Pancreas (tissue), 10 donors: ENCODE data around the gene C9orf85. TPM values are rescaled to one million over a fixed set of nuclear protein-coding genes. Genes with fewer than 3 reads are reported as not detected.
A peak's percentile ranks its signal among the peaks of the same experiment; 100 is the strongest.

Source experiments
- ATAC-seq, 4 donors: fragments of 200-7000 bp; cut with Tn5 transposase; one replicate each; pipeline versions ENCODE4 v1.8.0 to v1.9.1; 2020; ENCODE audit warnings: mild to moderate bottlenecking in 4 of 4, moderate library complexity in 4 of 4
- DNase-seq, 6 donors: peaks; one replicate each; pipeline ENCODE4 v3.0.0-alpha.2; 2020
- FAIRE-seq: peaks from 2 replicates; lab custom pipeline; 2012; peaks lifted over from hg19 to GRCh38; lab: Jason Lieb, UNC
- H3K27ac ChIP-seq, 4 donors: fragments of 200-600 bp; sonication (generic); 1 replicate in 3 of 4; 2 replicates in 1 of 4; pipeline versions ENCODE4 v1.5.0 to v1.8.0; 2020
- H3K27me3 ChIP-seq, 4 donors: fragments of 200-600 bp; one replicate each; pipeline ENCODE4 v1.8.0; 2021
- H3K36me3 ChIP-seq, 3 donors: fragments of 200-600 bp; sonication (generic) in 1 of 3; one replicate each; pipeline versions ENCODE4 v1.5.0 to v1.8.0; 2020 to 2021
- H3K4me1 ChIP-seq, 3 donors: fragments of 200-600 bp; one replicate each; pipeline ENCODE4 v1.8.0; 2021
- H3K4me3 ChIP-seq, 4 donors: fragments of 200-600 bp; sonication (generic) in 2 of 4; one replicate each; pipeline versions ENCODE4 v1.5.0 to v1.8.0; 2020 to 2021
- H3K9me3 ChIP-seq, 4 donors: fragments of 200-600 bp; one replicate each; pipeline ENCODE4 v1.8.0; 2021
- CTCF ChIP-seq, 4 donors: fragments of 200-600 bp; sonication (generic) in 3 of 4; IDR thresholded peaks; one replicate each; pipeline versions ENCODE4 v1.5.0 to v1.8.0; 2021; ENCODE audit warnings: antibody characterized with exemption in 4 of 4
- WGBS, 2 donors: extraction: QIAGEN DNeasy Blood & Tissue Kit; methylation state at CpG; one replicate each; pipeline ENCODE4 v1.1.7; 2013; 5-methylcytosine and 5-hydroxymethylcytosine counted together
- intact Hi-C, 3 donors: fragments of 100-400 bp; cut with DNase I; formaldehyde crosslinking; loops; one replicate each; pipeline versions ENCODE4 v1.11.1 to v1.14.2; 2022
- polyA plus RNA-seq, 2 donors: library from polyadenylated mRNA; stranded (reverse); fragments of 200-250 nt; gene quantifications; one replicate each; pipeline ENCODE4 v1.2.3, GENCODE V29; 2013
- total RNA-seq, 6 donors: library from RNA; stranded (reverse); fragmentation: NEBNext Ultra II Directional in 4 of 6; extraction: Animal tissue kit (Norgen Biotek cat#: 25700) in 4 of 6; gene quantifications; one replicate each; pipeline versions ENCODE4 v1.2.1 to v1.2.4, GENCODE V29; 2021 to 2023
- donor health status: healthy with polysubstance abuse.
- donor health status: DM: no; HTN: no; CAD: no; lungs with moderate emphysema.
- donor health status: DM: no; HTN: no; CAD: no.
- donor health status: control.
- donor health status: control.
- donor health status: Bipolar disorder and iron deficiency.
- donor health status: DM: yes; HTN: yes; CAD: no.
- donor health status: DM: no; HTN: no; CAD: no.
- donor health status: DM: no; HTN: no; CAD: no.
- donor health status: DM: yes; HTN: yes; CAD: no.

The C9orf85 gene
- total and polyA plus RNA-seq, 8 donors = 3.9 to 10.0 (median 5.6) TPM

GRCh38 chr9:71920456-71921189, 9.2 kb downstream of the C9orf85 start:
- H3K4me3 ChIP-seq = no peak overlapping the region
- ATAC-seq = no peak
- H3K4me1 ChIP-seq = peaks cover 0 to 6% (median 0%) of the 10 kb centered on the region in 3 donors
- no peak for FAIRE-seq
- H3K27ac ChIP-seq = no peak overlapping the region
- TF ChIP-seq CTCF (IDR thresholded peaks at IDR 0.05) = no peak
- no peaks in the 10 kb centered on the region for H3K9me3 ChIP-seq
- intact Hi-C loops = no loop called here
- H3K27me3 ChIP-seq = no peaks in the 10 kb centered on the region
- H3K36me3 ChIP-seq = no peaks in the 10 kb centered on the region
- WGBS, 2 donors = 92 to 98% methylated on average over 1 of the region's 1 CpG
- DNase-seq = no peak

GRCh38 chr9:71921190-71921814, 9.9 kb downstream of the C9orf85 start:
- Histone ChIP-seq H3K27me3 (no peaks in the 10 kb centered on the region), H3K4me1 (peaks cover 0 to 6% (median 0%) of the 10 kb centered on the region in 3 donors), H3K36me3 (no peaks in the 10 kb centered on the region), H3K4me3 (no peak overlapping the region), H3K27ac (no peak overlapping the region), H3K9me3 (no peaks in the 10 kb centered on the region)
- no peak for DNase-seq
- no peak for FAIRE-seq
- TF ChIP-seq CTCF (IDR thresholded peaks at IDR 0.05) = no peak
- no peak for ATAC-seq
- intact Hi-C loops = no loop called here

- DNase-seq = no peak
- Histone ChIP-seq H3K9me3 (no peaks in the 10 kb centered on the region), H3K27me3 (no peaks in the 10 kb centered on the region), H3K36me3 (no peaks in the 10 kb centered on the region), H3K4me1 (no peaks in the 10 kb centered on the region), H3K4me3 (no peak overlapping the region), H3K27ac (no peak overlapping the region)
- intact Hi-C loops = no loop called here
- no peak for TF ChIP-seq CTCF (IDR thresholded peaks at IDR 0.05)
- no peak for ATAC-seq
- no peak for FAIRE-seq
Observed at GRCh38 chr9:71924576-71924975, 13.1 kb downstream of the C9orf85 start.

GRCh38 chr9:71925834-71926233, 14.4 kb downstream of the C9orf85 start:
- ATAC-seq (peak in 1 of 4 donors; percentile 62), DNase-seq (no peak), FAIRE-seq (no peak)
- Histone ChIP-seq H3K4me3 (no peak overlapping the region), H3K36me3 (no peaks in the 10 kb centered on the region), H3K27ac (peak overlapping the region in 2 of 4 donors; percentile 17 to 41), H3K4me1 (no peaks in the 10 kb centered on the region), H3K27me3 (no peaks in the 10 kb centered on the region), H3K9me3 (no peaks in the 10 kb centered on the region)
- intact Hi-C loops = no loop called here
- no peak for TF ChIP-seq CTCF (IDR thresholded peaks at IDR 0.05)

GRCh38 chr9:71928376-71928775, 16.9 kb downstream of the C9orf85 start:
- no peaks in the 10 kb centered on the region for H3K9me3 ChIP-seq
- H3K27me3 ChIP-seq = no peaks in the 10 kb centered on the region
- no peaks in the 10 kb centered on the region for H3K36me3 ChIP-seq
- peaks cover 0 to 4% (median 0%) of the 10 kb centered on the region in 3 donors for H3K4me1 ChIP-seq
- no peak overlapping the region for H3K27ac ChIP-seq
- WGBS, 2 donors = 98 to 99% methylated on average over 1 of the region's 1 CpG
- DNase-seq (no peak), FAIRE-seq (no peak), ATAC-seq (no peak)
- no peak overlapping the region for H3K4me3 ChIP-seq
- intact Hi-C loops = no loop called here
- TF ChIP-seq CTCF (IDR thresholded peaks at IDR 0.05) = no peak
